MM.1S (cell line): Measurements from ENCODE around the gene ZBTB43.

Experiments
- DNase-seq: peaks from one replicate; pipeline ENCODE4 v3.0.0-alpha.2; 2015
- H2AFZ ChIP-seq: fragments of 300-600 bp; sonication (generic); 2 replicates; pipeline ENCODE4 v1.6.0; 2016; ENCODE audit warnings: antibody characterized with exemption, low read length
- H3F3A ChIP-seq: fragments of 300-600 bp; sonication (generic); 2 replicates; pipeline ENCODE4 v1.6.1; 2016; ENCODE audit warnings: mild to moderate bottlenecking, antibody characterized with exemption, low read length, moderate library complexity, mixed read lengths; ENCODE audit not compliant: insufficient read depth
- H3K27ac ChIP-seq: fragments of 300-600 bp; sonication (generic); 2 replicates; pipeline ENCODE4 v1.5.1; 2016; ENCODE audit warnings: mild to moderate bottlenecking, low read length
- H3K27me3 ChIP-seq: fragments of 300-600 bp; sonication (generic); replicated peaks from 2 replicates; pipeline ENCODE4 v1.6.0; 2016; ENCODE audit warnings: low read length; ENCODE audit not compliant: insufficient read depth
- H3K36me3 ChIP-seq: fragments of 300-600 bp; sonication (generic); replicated peaks from 2 replicates; pipeline ENCODE4 v1.6.1; 2016; ENCODE audit warnings: mild to moderate bottlenecking, low read length, mixed read lengths; ENCODE audit not compliant: insufficient read depth
- H3K4me1 ChIP-seq: fragments of 300-600 bp; sonication (generic); 2 replicates; pipeline ENCODE4 v1.6.1; 2016; ENCODE audit warnings: low read length, mixed read lengths
- H3K4me2 ChIP-seq: fragments of 300-600 bp; sonication (generic); 2 replicates; pipeline ENCODE4 v1.6.0; 2016; ENCODE audit warnings: low read depth, low read length
- H3K4me3 ChIP-seq: fragments of 300-600 bp; sonication (generic); 2 replicates; pipeline ENCODE4 v1.5.1; 2016; ENCODE audit warnings: low read length, mixed read lengths
- H3K79me2 ChIP-seq: fragments of 300-600 bp; sonication (generic); 2 replicates; pipeline ENCODE4 v1.6.1; 2016; ENCODE audit warnings: mixed run types, low read length, mixed read lengths
- H3K9ac ChIP-seq: fragments of 300-600 bp; sonication (generic); 2 replicates; pipeline ENCODE4 v1.6.1; 2016; ENCODE audit warnings: low read length, mixed read lengths
- H3K9me2 ChIP-seq: fragments of 300-600 bp; sonication (generic); replicated peaks from 2 replicates; pipeline ENCODE4 v1.6.1; 2016; ENCODE audit warnings: mild to moderate bottlenecking, low read length, mixed read lengths; ENCODE audit not compliant: insufficient read depth
- H3K9me3 ChIP-seq: fragments of 300-600 bp; sonication (generic); replicated peaks from 2 replicates; pipeline ENCODE4 v1.6.1; 2016; ENCODE audit warnings: mild to moderate bottlenecking, low read length, mixed read lengths; ENCODE audit not compliant: insufficient read depth
- H4K20me1 ChIP-seq: fragments of 300-600 bp; sonication (generic); 2 replicates; pipeline ENCODE4 v1.6.1; 2016; ENCODE audit warnings: mild to moderate bottlenecking, low read length, moderate library complexity, mixed read lengths; ENCODE audit not compliant: insufficient read depth
- CTCF ChIP-seq: fragments of 300-600 bp; sonication (generic); IDR thresholded peaks from 2 replicates; pipeline ENCODE4 v1.5.1; 2016; ENCODE audit warnings: antibody characterized with exemption, low read length, mixed read lengths
- EZH2 ChIP-seq: fragments of 300-600 bp; sonication (generic); optimal IDR thresholded peaks from 2 replicates; pipeline ENCODE3; 2017; ENCODE audit warnings: low read depth, mild to moderate bottlenecking, antibody characterized with exemption, low read length, mixed read lengths
- EZH2phosphoT487 ChIP-seq: fragments of 300-600 bp; sonication (generic); IDR thresholded peaks from 2 replicates; pipeline ENCODE4 v1.6.1; 2018; ENCODE audit warnings: antibody characterized with exemption, low read length

Gene ZBTB43

GRCh38 chr9:126869368-126869767, 64.5 kb downstream of the ZBTB43 start:
- Histone ChIP-seq H3K79me2 (peaks cover 53% of the 10 kb centered on the region), H3K27ac (no peak overlapping the region), H4K20me1 (no peaks in the 10 kb centered on the region), H3K27me3 (no peaks in the 10 kb centered on the region), H3K4me2 (no peak overlapping the region), H3K36me3 (no peaks in the 10 kb centered on the region), H3K9me3 (no peaks in the 10 kb centered on the region), H2AFZ (no peak overlapping the region), H3K9ac (no peak overlapping the region), H3K9me2 (no peaks in the 10 kb centered on the region), H3K4me3 (no peak overlapping the region), H3F3A (no peaks in the 10 kb centered on the region; the same call in 1 of the 2 replicates), H3K4me1 (no peaks in the 10 kb centered on the region)
- no peak for DNase-seq
- no peak for TF ChIP-seq EZH2
- no peak for TF ChIP-seq EZH2phosphoT487
- no peak for TF ChIP-seq CTCF

GRCh38 chr9:126872516-126872915, 67.7 kb downstream of the ZBTB43 start:
- Histone ChIP-seq H3K4me3 (no peak overlapping the region), H3K27ac (no peak overlapping the region), H3K4me2 (no peak overlapping the region), H3K4me1 (no peaks in the 10 kb centered on the region), H3K36me3 (no peaks in the 10 kb centered on the region), H3K9me3 (no peaks in the 10 kb centered on the region), H3K79me2 (peaks cover 59% of the 10 kb centered on the region), H3F3A (no peaks in the 10 kb centered on the region; the same call in 1 of the 2 replicates), H3K9me2 (no peaks in the 10 kb centered on the region), H4K20me1 (no peaks in the 10 kb centered on the region), H3K9ac (no peak overlapping the region), H2AFZ (no peak overlapping the region), H3K27me3 (no peaks in the 10 kb centered on the region)
- DNase-seq: no peak
- TF ChIP-seq EZH2: no peak
- no peak for TF ChIP-seq CTCF
- TF ChIP-seq EZH2phosphoT487: no peak

GRCh38 chr9:126874546-126875314, 69.9 kb downstream of the ZBTB43 start:
- Histone ChIP-seq H4K20me1 (no peaks in the 10 kb centered on the region), H3K9ac (no peak overlapping the region)
- TF ChIP-seq EZH2 (no peak), EZH2phosphoT487 (no peak), CTCF (no peak)

More at GRCh38 chr9:126874546-126875314, 69.9 kb downstream of the ZBTB43 start:
- Histone ChIP-seq H3F3A (no peaks in the 10 kb centered on the region; the same call in 1 of the 2 replicates), H3K9me2 (no peaks in the 10 kb centered on the region), H3K79me2 (peaks cover 38% of the 10 kb centered on the region), H3K36me3 (no peaks in the 10 kb centered on the region), H3K27me3 (no peaks in the 10 kb centered on the region), H3K4me3 (no peak overlapping the region), H3K27ac (no peak overlapping the region), H3K9me3 (no peaks in the 10 kb centered on the region), H3K4me1 (no peaks in the 10 kb centered on the region), H3K4me2 (no peak overlapping the region), H2AFZ (no peak overlapping the region)
- DNase-seq: no peak
